Trophoblast cell (in vitro differentiated cells and primary cell): ENCODE measurements around the gene SPDYE16.
"Not testable (repeated sequence)": the region's sequence is repeated elsewhere in the genome, so short reads cannot be mapped to it uniquely, and the experiment has no call there.

ENCODE experiments used
- DNase-seq, 2 donors: peaks; one replicate each; pipeline ENCODE4 v3.0.0-alpha.2; 2016
- H2AFZ ChIP-seq: 2 replicates; pipeline ENCODE4 v1.6.1; 2013; ENCODE audit warnings: low read length, moderate library complexity, mild to moderate bottlenecking; ENCODE audit not compliant: insufficient read depth, poor library complexity
- H2AK5ac ChIP-seq: 2 replicates; pipeline ENCODE4 v1.6.1; 2013; ENCODE audit warnings: mild to moderate bottlenecking, low read length
- H2BK120ac ChIP-seq: 2 replicates; pipeline ENCODE4 v1.6.1; 2013; ENCODE audit warnings: low read length, mild to moderate bottlenecking, moderate library complexity; ENCODE audit not compliant: insufficient read depth, poor library complexity
- H2BK12ac ChIP-seq: 2 replicates; pipeline ENCODE4 v1.6.1; 2013; ENCODE audit warnings: mild to moderate bottlenecking, low read length, moderate library complexity
- H2BK5ac ChIP-seq: 2 replicates; pipeline ENCODE4 v1.6.1; 2013; ENCODE audit warnings: low read length, low read depth, moderate library complexity, mild to moderate bottlenecking; ENCODE audit not compliant: poor library complexity
- H3K14ac ChIP-seq: 2 replicates; pipeline ENCODE4 v1.6.1; 2013; ENCODE audit warnings: mild to moderate bottlenecking, low read length
- H3K18ac ChIP-seq: 2 replicates; pipeline ENCODE4 v1.6.1; 2013; ENCODE audit warnings: mild to moderate bottlenecking, low read length
- H3K23ac ChIP-seq: 2 replicates; pipeline ENCODE4 v1.6.1; 2013; ENCODE audit warnings: low read length
- H3K27ac ChIP-seq: 2 replicates; pipeline ENCODE4 v1.5.1; 2013; ENCODE audit warnings: low read depth, mild to moderate bottlenecking, inconsistent platforms, low read length, moderate library complexity
- H3K27me3 ChIP-seq: 2 replicates; pipeline ENCODE4 v1.6.1; 2013; ENCODE audit warnings: inconsistent platforms, mild to moderate bottlenecking, low read length, moderate library complexity; ENCODE audit not compliant: insufficient read depth
- H3K36me3 ChIP-seq, 2 experiments: 1 replicate in 1 of 2; 2 replicates in 1 of 2; pipeline ENCODE4 v1.6.1; 2013; ENCODE audit warnings: low read length in 2 of 2, mild to moderate bottlenecking in 2 of 2, moderate library complexity in 1 of 2; ENCODE audit not compliant: insufficient read depth in 2 of 2, control insufficient read depth in 1 of 2
- H3K4ac ChIP-seq: 2 replicates; pipeline ENCODE4 v1.6.1; 2013; ENCODE audit warnings: low read depth, mild to moderate bottlenecking, low read length, moderate library complexity
- H3K4me1 ChIP-seq, 2 experiments: 1 replicate in 1 of 2; 2 replicates in 1 of 2; pipeline ENCODE4 v1.6.1; 2013; ENCODE audit warnings: low read length in 2 of 2, mild to moderate bottlenecking in 2 of 2, moderate library complexity in 1 of 2; ENCODE audit not compliant: insufficient read depth in 2 of 2, control insufficient read depth in 1 of 2
- H3K4me2 ChIP-seq: 2 replicates; pipeline ENCODE4 v1.6.1; 2013; ENCODE audit warnings: inconsistent platforms, mild to moderate bottlenecking, low read length, moderate library complexity
- H3K4me3 ChIP-seq: 2 replicates; pipeline ENCODE4 v1.5.1; 2013; ENCODE audit warnings: mild to moderate bottlenecking, low read depth, low read length, inconsistent platforms
- H3K79me1 ChIP-seq: one replicate; pipeline ENCODE4 v1.6.1; 2013; ENCODE audit warnings: low read length
- H3K79me2 ChIP-seq: 2 replicates; pipeline ENCODE4 v1.6.1; 2013; ENCODE audit warnings: low read length, mild to moderate bottlenecking; ENCODE audit not compliant: control insufficient read depth, insufficient read depth, poor library complexity
- H3K9ac ChIP-seq: 2 replicates; pipeline ENCODE4 v1.6.1; 2013; ENCODE audit warnings: mild to moderate bottlenecking, low read length
- H3K9me3 ChIP-seq: 2 replicates; pipeline ENCODE4 v1.6.1; 2013; ENCODE audit warnings: low read depth, mild to moderate bottlenecking, control low read depth, inconsistent platforms, low read length; ENCODE audit not compliant: insufficient read depth
- H4K12ac ChIP-seq: 2 replicates; pipeline ENCODE4 v1.6.1; 2013; ENCODE audit warnings: low read depth, mild to moderate bottlenecking, low read length, moderate library complexity
- H4K8ac ChIP-seq: 2 replicates; pipeline ENCODE4 v1.6.1; 2013; ENCODE audit warnings: low read depth, mild to moderate bottlenecking, low read length, moderate library complexity
- H4K91ac ChIP-seq: one replicate; pipeline ENCODE4 v1.6.1; 2013; ENCODE audit warnings: low read depth, mild to moderate bottlenecking, low read length, moderate library complexity
- WGBS: extraction: QIAGEN DNeasy Blood & Tissue Kit; methylation state at CpG from one replicate; pipeline ENCODE4 v1.1.7; 2013; ENCODE audit warnings: missing lambda C conversion rate; ENCODE audit not compliant: insufficient read length, insufficient coverage; ENCODE audit errors: extremely low coverage; 5-methylcytosine and 5-hydroxymethylcytosine counted together

The SPDYE16 gene

GRCh38 chr7:76560157-76560556 lies 17.1 kb upstream of the SPDYE16 start:
- not testable (repeated sequence) for H3K18ac ChIP-seq, H2BK12ac ChIP-seq, H2BK120ac ChIP-seq, H3K4me1 ChIP-seq, H3K36me3 ChIP-seq, H4K91ac ChIP-seq, H3K14ac ChIP-seq, H2AFZ ChIP-seq, H3K79me2 ChIP-seq, H3K9ac ChIP-seq, H3K9me3 ChIP-seq, H4K12ac ChIP-seq, H3K27ac ChIP-seq, H2BK5ac ChIP-seq, H4K8ac ChIP-seq, H3K23ac ChIP-seq, H2AK5ac ChIP-seq, H3K4me3 ChIP-seq, DNase-seq, H3K27me3 ChIP-seq, H3K4me2 ChIP-seq, H3K79me1 ChIP-seq, H3K4ac ChIP-seq
- no CpG with 5 or more reads among the region's 4 CpGs for WGBS

GRCh38 chr7:76559685-76560084 lies 16.6 kb upstream of the SPDYE16 start:
- not testable (repeated sequence) for H3K9me3 ChIP-seq, H4K8ac ChIP-seq, H3K79me1 ChIP-seq, H3K18ac ChIP-seq, H2AK5ac ChIP-seq, H2BK5ac ChIP-seq, H4K91ac ChIP-seq, H3K36me3 ChIP-seq, H3K14ac ChIP-seq, H4K12ac ChIP-seq, H3K4ac ChIP-seq, H3K4me1 ChIP-seq, H3K4me3 ChIP-seq, H3K9ac ChIP-seq, H3K27ac ChIP-seq, H3K27me3 ChIP-seq, H2BK120ac ChIP-seq, H3K4me2 ChIP-seq, H2BK12ac ChIP-seq, H3K79me2 ChIP-seq, H2AFZ ChIP-seq, H3K23ac ChIP-seq
- DNase-seq, result peak; percentile 2 to 32
- WGBS, result no CpG with 5 or more reads among the region's 6 CpGs

GRCh38 chr7:76551992-76552391 lies 8.9 kb upstream of the SPDYE16 start:
- H3K4me3 ChIP-seq, H3K27ac ChIP-seq, H3K14ac ChIP-seq, H3K36me3 ChIP-seq, DNase-seq, H3K27me3 ChIP-seq, H4K12ac ChIP-seq, H3K18ac ChIP-seq, H2AK5ac ChIP-seq, H3K4ac ChIP-seq, H3K9me3 ChIP-seq, H4K8ac ChIP-seq, H2BK12ac ChIP-seq, H2BK120ac ChIP-seq, H3K79me2 ChIP-seq, H2AFZ ChIP-seq, H3K4me1 ChIP-seq, H3K4me2 ChIP-seq, H3K23ac ChIP-seq, H2BK5ac ChIP-seq, H3K9ac ChIP-seq, H3K79me1 ChIP-seq, H4K91ac ChIP-seq: not testable (repeated sequence)
- no CpG with 5 or more reads among the region's 6 CpGs for WGBS

GRCh38 chr7:76549855-76550248 lies 6.8 kb upstream of the SPDYE16 start:
- not testable (repeated sequence) for H3K27ac ChIP-seq, H3K9me3 ChIP-seq, H3K23ac ChIP-seq, H3K4me1 ChIP-seq, H2BK12ac ChIP-seq, DNase-seq, H3K79me2 ChIP-seq, H3K36me3 ChIP-seq, H3K79me1 ChIP-seq, H3K27me3 ChIP-seq
- Histone ChIP-seq H2AK5ac (peak overlapping the region; percentile 72), H3K14ac (peak overlapping the region; percentile 80), H2BK120ac (peak overlapping the region; percentile 36), H4K12ac (peak overlapping the region; percentile 80), H4K91ac (peak overlapping the region; percentile 88), H3K18ac (peak overlapping the region; percentile 49), H3K9ac (peak overlapping the region; percentile 77), H2BK5ac (peak overlapping the region; percentile 75), H4K8ac (peak overlapping the region; percentile 93), H3K4me3 (peak overlapping the region; percentile 88), H2AFZ (peak overlapping the region; percentile 85), H3K4me2 (peak overlapping the region; percentile 68), H3K4ac (peak overlapping the region; percentile 98)
- WGBS, result no CpG with 5 or more reads among the region's 19 CpGs
